Measurements from ENCODE around the gene MFN1. TPM values are rescaled to one million over a fixed set of nuclear protein-coding genes. Genes with fewer than 3 reads are reported as not detected.

MFN1 gene
- total and polyA plus RNA-seq, 8 donors: 38.8 to 82.0 (median 66.6) TPM

- peak; percentile 68 for ATAC-seq
- H3K36me3 ChIP-seq: peaks cover 0 to 20% of the 10 kb centered on the region in 2 donors
- no peaks in the 10 kb centered on the region for H3K9me3 ChIP-seq
- H3K27me3 ChIP-seq: no peaks in the 10 kb centered on the region
- no peak for TF ChIP-seq CTCF (IDR thresholded peaks at IDR 0.05)
- peak; percentile 68 to 91 (median 79) for DNase-seq
- H3K27ac ChIP-seq: peak overlapping the region; percentile 87 to 96
- H3K4me3 ChIP-seq: peak overlapping the region; percentile 81 to 86
- intact Hi-C loops (cut with DNase I): no loop called here
- peaks cover 4 to 42% of the 10 kb centered on the region in 2 donors for H3K4me1 ChIP-seq
Measured at GRCh38 chr3:179323197-179324110, 24.1 kb upstream of the MFN1 start.

DNA sequence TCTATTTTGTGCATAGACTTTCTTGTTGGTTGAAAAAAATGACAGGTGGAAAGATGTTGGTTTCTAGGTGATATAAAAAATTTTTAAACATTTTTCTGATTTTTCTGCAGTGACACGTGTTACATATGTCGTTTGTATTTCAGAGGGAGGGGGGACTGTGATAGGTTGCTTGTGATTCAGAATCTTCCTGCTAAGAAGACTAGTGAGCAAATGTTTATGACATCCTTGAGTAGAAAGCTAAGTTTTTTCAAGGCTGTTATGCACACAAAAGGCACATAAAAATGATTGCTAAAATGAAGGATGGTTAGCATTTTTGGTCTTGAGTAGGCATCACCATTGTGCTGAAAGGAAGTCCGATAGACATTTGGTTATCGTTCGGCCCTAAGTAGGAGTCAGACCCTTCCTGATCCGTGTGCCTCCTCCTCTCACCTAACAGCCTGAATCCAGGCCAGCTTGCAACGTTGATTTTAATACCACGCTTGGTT, 23.2 kb upstream of the MFN1 start:
- Histone ChIP-seq H3K4me3 (peak overlapping the region; percentile 81 to 86), H3K27me3 (no peaks in the 10 kb centered on the region), H3K36me3 (peaks cover 0 to 29% of the 10 kb centered on the region in 2 donors), H3K9me3 (no peaks in the 10 kb centered on the region), H3K27ac (peak overlapping the region in 1 of 2 donors; percentile 96), H3K4me1 (peaks cover 4 to 42% of the 10 kb centered on the region in 2 donors)
- ATAC-seq: no peak
- DNase-seq: no peak
- TF ChIP-seq CTCF (IDR thresholded peaks at IDR 0.05): no peak
- intact Hi-C loops (cut with DNase I): no loop called here

GRCh38 chr3:179330438-179330837, 17.1 kb upstream of the MFN1 start:
- TF ChIP-seq CTCF (IDR thresholded peaks at IDR 0.05): no peak
- intact Hi-C loops (cut with DNase I): no loop called here
- no peak for ATAC-seq

GRCh38 chr3:179332240-179332639, 15.3 kb upstream of the MFN1 start:
- Histone ChIP-seq H3K36me3 (peaks cover 4 to 86% of the 10 kb centered on the region in 2 donors), H3K4me3 (no peak overlapping the region), H3K27ac (no peak overlapping the region), H3K4me1 (no peaks in the 10 kb centered on the region), H3K27me3 (no peaks in the 10 kb centered on the region), H3K9me3 (no peaks in the 10 kb centered on the region)
- DNase-seq (no peak), ATAC-seq (no peak)
- intact Hi-C loops (cut with DNase I): no loop called here
- TF ChIP-seq CTCF (IDR thresholded peaks at IDR 0.05): no peak

More at GRCh38 chr3:179330438-179330837, 17.1 kb upstream of the MFN1 start:
- Histone ChIP-seq H3K27ac (no peak overlapping the region), H3K4me1 (peaks cover 0 to 9% of the 10 kb centered on the region in 2 donors), H3K27me3 (no peaks in the 10 kb centered on the region), H3K36me3 (peaks cover 4 to 86% of the 10 kb centered on the region in 2 donors), H3K4me3 (no peak overlapping the region), H3K9me3 (no peaks in the 10 kb centered on the region)
- no peak for DNase-seq

DNA sequence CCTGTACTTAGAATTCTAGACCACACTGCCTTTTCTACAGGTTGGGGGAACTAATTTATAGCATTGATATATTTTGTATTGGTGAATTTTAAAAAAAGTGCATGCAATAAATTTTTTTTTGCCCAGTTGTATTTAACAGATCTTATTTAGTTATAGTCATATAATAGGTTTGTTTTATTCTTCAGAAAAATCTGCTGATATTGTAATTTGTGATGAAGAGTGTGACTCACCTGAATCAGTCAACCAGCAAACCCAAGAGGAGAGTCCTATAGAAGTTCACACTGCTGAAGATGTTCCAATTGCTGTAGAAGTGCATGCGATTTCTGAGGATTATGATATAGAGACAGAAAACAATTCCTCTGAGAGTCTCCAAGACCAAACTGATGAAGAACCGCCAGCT, 14.4 kb upstream of the MFN1 start:
- Histone ChIP-seq H3K27ac (no peak overlapping the region), H3K4me1 (no peaks in the 10 kb centered on the region), H3K4me3 (no peak overlapping the region), H3K9me3 (no peaks in the 10 kb centered on the region), H3K36me3 (peaks cover 4 to 90% of the 10 kb centered on the region in 2 donors), H3K27me3 (no peaks in the 10 kb centered on the region)
- DNase-seq (no peak), ATAC-seq (no peak)
- TF ChIP-seq CTCF (IDR thresholded peaks at IDR 0.05): no peak
- intact Hi-C loops (cut with DNase I): no loop called here

Measured in left lung (tissue), 10 donors.